ENCODE results near the gene CCDC88B.

CCDC88B gene

GRCh38 chr11:64382586-64382985 is 42.6 kb downstream of the CCDC88B start:
- Histone ChIP-seq H3K9ac (ENCODE audit: low read length) (no peak overlapping the region), H3K27ac (ENCODE audit: low read depth, low read length) (no peak overlapping the region), H3K4me2 (ENCODE audit: low read depth, low read length, poor library complexity, severe bottlenecking) (no peak overlapping the region), H3K4me3 (ENCODE audit: insufficient read depth, low read length, poor library complexity, severe bottlenecking) (no peak overlapping the region), H3K9me3 (ENCODE audit: insufficient read depth, low read length) (no peaks in the 10 kb centered on the region), H4K20me1 (ENCODE audit: low read depth, low read length) (no peaks in the 10 kb centered on the region), H3K36me3 (ENCODE audit: low read length) (no peaks in the 10 kb centered on the region), H2AFZ (ENCODE audit: low read depth, low read length, severe bottlenecking) (no peak overlapping the region), H3K27me3 (ENCODE audit: low read length) (no peaks in the 10 kb centered on the region), H3F3A (ENCODE audit: insufficient read depth) (no peaks in the 10 kb centered on the region), H3K79me2 (ENCODE audit: insufficient read depth, low read length) (no peaks in the 10 kb centered on the region), H3K9me2 (replicated peaks; ENCODE audit: insufficient read depth, low read length) (no peaks in the 10 kb centered on the region)
- no peak for TF ChIP-seq EZH2phosphoT487 (conservative IDR thresholded peaks at IDR 0.05; ENCODE audit: low read length)
- TF ChIP-seq CTCF (IDR thresholded peaks at IDR 0.05; ENCODE audit: insufficient read depth, low read length, poor library complexity, severe bottlenecking) = no peak

- Histone ChIP-seq H3K4me2 (ENCODE audit: low read depth, low read length, poor library complexity, severe bottlenecking) (no peak overlapping the region), H3K4me3 (ENCODE audit: insufficient read depth, low read length, poor library complexity, severe bottlenecking) (no peak overlapping the region), H3K27me3 (ENCODE audit: low read length) (no peaks in the 10 kb centered on the region), H3K9ac (ENCODE audit: low read length) (no peak overlapping the region), H3K27ac (ENCODE audit: low read depth, low read length) (no peak overlapping the region), H3F3A (ENCODE audit: insufficient read depth) (no peaks in the 10 kb centered on the region), H4K20me1 (ENCODE audit: low read depth, low read length) (no peaks in the 10 kb centered on the region), H2AFZ (ENCODE audit: low read depth, low read length, severe bottlenecking) (no peak overlapping the region), H3K9me3 (ENCODE audit: insufficient read depth, low read length) (no peaks in the 10 kb centered on the region), H3K36me3 (ENCODE audit: low read length) (no peaks in the 10 kb centered on the region), H3K79me2 (ENCODE audit: insufficient read depth, low read length) (no peaks in the 10 kb centered on the region), H3K9me2 (replicated peaks; ENCODE audit: insufficient read depth, low read length) (no peaks in the 10 kb centered on the region)
- TF ChIP-seq CTCF (IDR thresholded peaks at IDR 0.05; ENCODE audit: insufficient read depth, low read length, poor library complexity, severe bottlenecking) = no peak
These were observed 43.6 kb downstream of the CCDC88B start for GRCh38 chr11:64383580-64383979.

GRCh38 chr11:64384028-64384737 is 44.2 kb downstream of the CCDC88B start:
- H3K9me2 ChIP-seq (replicated peaks; ENCODE audit: insufficient read depth, low read length) = no peaks in the 10 kb centered on the region
- no peaks in the 10 kb centered on the region for H3K36me3 ChIP-seq (ENCODE audit: low read length)
- H3F3A ChIP-seq (ENCODE audit: insufficient read depth) = no peaks in the 10 kb centered on the region
- no peaks in the 10 kb centered on the region for H3K27me3 ChIP-seq (ENCODE audit: low read length)
- no peak for TF ChIP-seq EZH2phosphoT487 (conservative IDR thresholded peaks at IDR 0.05; ENCODE audit: low read length)
- TF ChIP-seq CTCF (IDR thresholded peaks at IDR 0.05; ENCODE audit: insufficient read depth, low read length, poor library complexity, severe bottlenecking) = no peak
- no peaks in the 10 kb centered on the region for H3K9me3 ChIP-seq (ENCODE audit: insufficient read depth, low read length)
- H3K27ac ChIP-seq (ENCODE audit: low read depth, low read length) = no peak overlapping the region
- H3K4me3 ChIP-seq (ENCODE audit: insufficient read depth, low read length, poor library complexity, severe bottlenecking) = no peak overlapping the region
- no peaks in the 10 kb centered on the region for H3K79me2 ChIP-seq (ENCODE audit: insufficient read depth, low read length)
- H3K9ac ChIP-seq (ENCODE audit: low read length) = no peak overlapping the region
- H2AFZ ChIP-seq (ENCODE audit: low read depth, low read length, severe bottlenecking) = no peak overlapping the region
- H4K20me1 ChIP-seq (ENCODE audit: low read depth, low read length) = no peaks in the 10 kb centered on the region
- no peak overlapping the region for H3K4me2 ChIP-seq (ENCODE audit: low read depth, low read length, poor library complexity, severe bottlenecking)

Data from SU-DHL-6 (cell line).